ENCODE data around the gene CBLB. TPM values are rescaled to one million over a fixed set of nuclear protein-coding genes. Genes with fewer than 3 reads are reported as not detected.

The CBLB gene
- total RNA-seq, 1 experiment from 2014 or later = 34.3 TPM

GRCh38 chr3:105770410-105770809 is 98.4 kb downstream of the CBLB start:
- no TSS peak for BruUV-seq (replicated peaks)
- no peak overlapping the region for H3K27ac Mint-ChIP-seq (ENCODE audit: unreplicated experiment)
- POLR2A ChIA-PET = no interaction called here
- no peaks in the 10 kb centered on the region for H3K4me1 Mint-ChIP-seq (ENCODE audit: low read depth, unreplicated experiment)
- no peak for DNase-seq
- Histone ChIP-seq H3K9me3 (no peaks in the 10 kb centered on the region), H3K4me1 (no peaks in the 10 kb centered on the region), H3K36me3 (ENCODE audit: control insufficient read depth, insufficient read depth, low read length) (no peaks in the 10 kb centered on the region), H3K4me3 (ENCODE audit: low read depth, low read length) (no peak overlapping the region), H3K27me3 (replicated peaks; ENCODE audit: control insufficient read depth, insufficient read depth, low read length) (no peaks in the 10 kb centered on the region)
- H3K27me3 Mint-ChIP-seq (ENCODE audit: insufficient read depth, unreplicated experiment) = no peaks in the 10 kb centered on the region
- no peak overlapping the region for H3K4me3 Mint-ChIP-seq (ENCODE audit: unreplicated experiment)
- intact Hi-C loops (cut with micrococcal nuclease; ENCODE audit: unreplicated experiment) = no loop called here
- CTCF ChIA-PET = no interaction called here
- TF ChIP-seq CTCF (IDR thresholded peaks at IDR 0.05; ENCODE audit: insufficient read depth in 1 of 2, low read depth in 1 of 2, low read length in 1 of 2, severe bottlenecking in 1 of 2, unreplicated experiment in 1 of 2) = no peak
- H3K36me3 Mint-ChIP-seq (ENCODE audit: insufficient read depth, unreplicated experiment) = no peaks in the 10 kb centered on the region
- no peaks in the 10 kb centered on the region for H3K9me3 Mint-ChIP-seq (ENCODE audit: unreplicated experiment)

GRCh38 chr3:105767776-105768175 is 101.0 kb downstream of the CBLB start:
- Histone ChIP-seq H3K36me3 (ENCODE audit: control insufficient read depth, insufficient read depth, low read length) (no peaks in the 10 kb centered on the region), H3K9me3 (peaks cover 2% of the 10 kb centered on the region; the same call in 1 of the 2 replicates), H3K4me1 (peaks cover 12% of the 10 kb centered on the region; the same call in 1 of the 2 replicates), H3K27me3 (replicated peaks; ENCODE audit: control insufficient read depth, insufficient read depth, low read length) (no peaks in the 10 kb centered on the region), H3K4me3 (ENCODE audit: low read depth, low read length) (no peak overlapping the region)
- DNase-seq = no peak
- no peak for TF ChIP-seq CTCF (IDR thresholded peaks at IDR 0.05; ENCODE audit: insufficient read depth in 1 of 2, low read depth in 1 of 2, low read length in 1 of 2, severe bottlenecking in 1 of 2, unreplicated experiment in 1 of 2)
- intact Hi-C loops (cut with micrococcal nuclease; ENCODE audit: unreplicated experiment) = no loop called here
- BruUV-seq (replicated peaks) = no TSS peak
- Mint-ChIP-seq H3K27ac (ENCODE audit: unreplicated experiment) (no peak overlapping the region), H3K4me3 (ENCODE audit: unreplicated experiment) (no peak overlapping the region), H3K4me1 (ENCODE audit: low read depth, unreplicated experiment) (no peaks in the 10 kb centered on the region), H3K9me3 (ENCODE audit: unreplicated experiment) (peaks cover 4% of the 10 kb centered on the region), H3K36me3 (ENCODE audit: insufficient read depth, unreplicated experiment) (peaks cover 6% of the 10 kb centered on the region), H3K27me3 (ENCODE audit: insufficient read depth, unreplicated experiment) (no peaks in the 10 kb centered on the region)
- ChIA-PET CTCF (interaction anchor here (0.6 kb wide), 1 partner anchor 503 kb away, joined by 3 read pairs; no protein-coding TSS in a partner anchor), POLR2A (no interaction called here)

- intact Hi-C loops (cut with micrococcal nuclease; ENCODE audit: unreplicated experiment) = no loop called here
- no peak overlapping the region for H3K27ac Mint-ChIP-seq (ENCODE audit: unreplicated experiment)
- Histone ChIP-seq H3K4me3 (ENCODE audit: low read depth, low read length) (no peak overlapping the region), H3K9me3 (peaks cover 8% of the 10 kb centered on the region), H3K27me3 (replicated peaks; ENCODE audit: control insufficient read depth, insufficient read depth, low read length) (no peaks in the 10 kb centered on the region), H3K4me1 (peaks cover 15% of the 10 kb centered on the region; the same call in 1 of the 2 replicates), H3K36me3 (ENCODE audit: control insufficient read depth, insufficient read depth, low read length) (peaks cover 2% of the 10 kb centered on the region; the same call in 1 of the 2 replicates)
- peaks cover 10% of the 10 kb centered on the region for H3K9me3 Mint-ChIP-seq (ENCODE audit: unreplicated experiment)
- ChIA-PET POLR2A (no interaction called here), CTCF (no interaction called here)
- H3K4me1 Mint-ChIP-seq (ENCODE audit: low read depth, unreplicated experiment) = no peaks in the 10 kb centered on the region
- peaks cover 11% of the 10 kb centered on the region for H3K36me3 Mint-ChIP-seq (ENCODE audit: insufficient read depth, unreplicated experiment)
- no peak for DNase-seq
- no peaks in the 10 kb centered on the region for H3K27me3 Mint-ChIP-seq (ENCODE audit: insufficient read depth, unreplicated experiment)
- no TSS peak for BruUV-seq (replicated peaks)
- H3K4me3 Mint-ChIP-seq (ENCODE audit: unreplicated experiment) = no peak overlapping the region
- TF ChIP-seq CTCF (IDR thresholded peaks at IDR 0.05; ENCODE audit: insufficient read depth in 1 of 2, low read depth in 1 of 2, low read length in 1 of 2, severe bottlenecking in 1 of 2, unreplicated experiment in 1 of 2) = no peak
Measured at GRCh38 chr3:105767216-105767615, 101.6 kb downstream of the CBLB start.

Data from Caco-2 (cell line).